HEK293T (cell line): ENCODE results near the gene JAZF1.

Source experiments
- CTCF ChIA-PET: fragments of 350-600 bp; formaldehyde crosslinking; extraction: SDS; loops from one replicate; lab custom pipeline; 2021; ENCODE audit warnings: antibody characterized with exemption, inconsistent platforms; lab: Yijun Ruan, JAX
- POLR2A ChIA-PET: fragments of 350-600 bp; formaldehyde crosslinking; extraction: SDS; loops from one replicate; lab custom pipeline; 2020; ENCODE audit warnings: antibody characterized with exemption, inconsistent platforms; lab: Yijun Ruan, JAX
- DNase-seq: peaks from one replicate; pipeline ENCODE4 v3.0.0; 2012; ENCODE audit warnings: mixed read lengths; ENCODE audit errors: extremely low spot score
- ARNT ChIP-seq: fragments of 450-650 bp; IDR thresholded peaks from 2 replicates; pipeline ENCODE4 v1.6.1; 2017; ENCODE audit warnings: mild to moderate bottlenecking
- BHLHE40 ChIP-seq: fragments of 450-650 bp; IDR thresholded peaks from 2 replicates; pipeline ENCODE4 v1.6.1; 2016; ENCODE audit warnings: mild to moderate bottlenecking, moderate library complexity, borderline replicate concordance
- CTBP1 ChIP-seq: fragments of 450-650 bp; IDR thresholded peaks from 2 replicates; pipeline ENCODE4 v1.6.1; 2016; ENCODE audit warnings: borderline replicate concordance
- ELF4 ChIP-seq: fragments of 450-650 bp; IDR thresholded peaks from 2 replicates; pipeline ENCODE4 v1.6.1; 2017; ENCODE audit warnings: antibody characterized with exemption
- FOXA1 ChIP-seq: fragments of 450-650 bp; IDR thresholded peaks from 2 replicates; pipeline ENCODE4 v1.6.1; 2016; ENCODE audit warnings: mild to moderate bottlenecking
- FOXK2 ChIP-seq: fragments of 450-650 bp; IDR thresholded peaks from 2 replicates; pipeline ENCODE4 v1.6.1; 2016; ENCODE audit warnings: mild to moderate bottlenecking
- FOXM1 ChIP-seq: fragments of 450-650 bp; IDR thresholded peaks from 2 replicates; pipeline ENCODE4 v1.6.1; 2017; ENCODE audit warnings: mild to moderate bottlenecking, borderline replicate concordance
- HDGF ChIP-seq: fragments of 450-650 bp; IDR thresholded peaks from 2 replicates; pipeline ENCODE4 v1.6.1; 2017; ENCODE audit warnings: antibody characterized with exemption, borderline replicate concordance
- L3MBTL2 ChIP-seq: fragments of 450-650 bp; conservative IDR thresholded peaks from 2 replicates; pipeline ENCODE4 v1.6.1; 2016; ENCODE audit warnings: mild to moderate bottlenecking
- LEF1 ChIP-seq: fragments of 450-650 bp; IDR thresholded peaks from 2 replicates; pipeline ENCODE4 v1.6.1; 2017; ENCODE audit warnings: mild to moderate bottlenecking, borderline replicate concordance
- NFRKB ChIP-seq: fragments of 450-650 bp; IDR thresholded peaks from 2 replicates; pipeline ENCODE4 v1.6.1; 2016; ENCODE audit warnings: mild to moderate bottlenecking, moderate library complexity
- SP1 ChIP-seq: fragments of 450-650 bp; IDR thresholded peaks from 2 replicates; pipeline ENCODE4 v1.6.1; 2017
- SUZ12 ChIP-seq: fragments of 450-650 bp; IDR thresholded peaks from 2 replicates; pipeline ENCODE4 v1.6.1; 2016; ENCODE audit warnings: mild to moderate bottlenecking
- TARDBP ChIP-seq: fragments of 450-650 bp; IDR thresholded peaks from 2 replicates; pipeline ENCODE4 v1.6.1; 2016
- ZNF384 ChIP-seq: fragments of 450-650 bp; IDR thresholded peaks from 2 replicates; pipeline ENCODE4 v1.6.1; 2016
- TF ChIP-seq, protein P1 (sequence below): fragments of 450-650 bp; IDR thresholded peaks from 2 replicates; pipeline ENCODE4 v1.6.1; 2016

Gene JAZF1

DNA sequence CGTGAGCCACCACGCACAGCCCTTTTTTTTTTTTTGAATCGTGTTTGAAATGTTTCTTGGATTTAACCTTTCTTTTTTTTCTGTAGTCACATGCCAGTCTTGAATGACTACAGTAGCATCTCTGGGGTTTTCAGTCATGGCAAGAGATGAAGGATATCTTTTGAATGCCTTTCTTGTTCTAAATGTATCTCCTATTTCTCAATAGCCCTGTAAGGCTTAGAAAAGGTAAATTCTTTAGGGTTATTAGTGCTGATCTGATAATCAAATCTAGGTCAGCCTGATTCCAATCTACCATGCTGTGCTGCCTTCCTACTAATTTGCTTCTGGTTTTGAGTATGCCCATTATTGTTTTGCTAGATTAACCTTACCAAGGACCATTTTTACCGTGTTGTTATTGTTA lies 370.4 kb downstream of the JAZF1 start:
- CTCF ChIA-PET = no interaction called here

DNA sequence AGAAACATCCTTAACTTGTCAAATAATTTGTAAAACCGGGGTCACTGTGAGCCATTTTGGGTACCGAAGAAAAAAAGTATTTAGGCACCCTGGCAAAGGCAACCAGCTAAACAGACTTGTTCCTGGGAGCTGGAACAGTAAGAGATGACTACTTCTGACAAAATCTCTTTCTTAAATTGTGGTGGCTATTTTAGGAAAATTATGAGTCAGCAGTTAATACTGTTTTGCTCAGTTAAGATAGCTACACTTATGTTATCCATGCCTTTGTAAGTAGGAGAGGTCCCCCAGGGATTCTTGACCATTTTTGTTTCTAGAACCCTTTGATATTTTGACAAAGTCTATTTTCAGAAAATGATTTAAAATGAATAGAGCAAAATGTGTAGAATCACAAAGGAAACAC lies 372.0 kb downstream of the JAZF1 start:
- TF ChIP-seq ARNT = no peak
- TF ChIP-seq FOXA1 = no peak
- no peak for TF ChIP-seq LEF1
- no peak for TF ChIP-seq ZNF384
- TF ChIP-seq SP1 = no peak
- no peak for TF ChIP-seq BHLHE40
- TF ChIP-seq FOXK2 = no peak
- no peak for TF ChIP-seq ELF4
- no peak for TF ChIP-seq HDGF
- TF ChIP-seq TARDBP = no peak
- TF ChIP-seq FOXM1 = no peak
- TF ChIP-seq NFRKB = no peak
- no peak for TF ChIP-seq L3MBTL2
- TF ChIP-seq, protein P1, sequence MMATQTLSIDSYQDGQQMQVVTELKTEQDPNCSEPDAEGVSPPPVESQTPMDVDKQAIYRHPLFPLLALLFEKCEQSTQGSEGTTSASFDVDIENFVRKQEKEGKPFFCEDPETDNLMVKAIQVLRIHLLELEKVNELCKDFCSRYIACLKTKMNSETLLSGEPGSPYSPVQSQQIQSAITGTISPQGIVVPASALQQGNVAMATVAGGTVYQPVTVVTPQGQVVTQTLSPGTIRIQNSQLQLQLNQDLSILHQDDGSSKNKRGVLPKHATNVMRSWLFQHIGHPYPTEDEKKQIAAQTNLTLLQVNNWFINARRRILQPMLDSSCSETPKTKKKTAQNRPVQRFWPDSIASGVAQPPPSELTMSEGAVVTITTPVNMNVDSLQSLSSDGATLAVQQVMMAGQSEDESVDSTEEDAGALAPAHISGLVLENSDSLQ = no peak
- TF ChIP-seq SUZ12 = no peak
- no peak for TF ChIP-seq CTBP1
- ChIA-PET CTCF (no interaction called here), POLR2A (no interaction called here)
- DNase-seq = no peak

More for the DNA sequence above, 370.4 kb downstream of the JAZF1 start:
- POLR2A ChIA-PET = no interaction called here
- DNase-seq = no peak
- TF ChIP-seq SUZ12 = no peak
- TF ChIP-seq L3MBTL2 = no peak
- TF ChIP-seq LEF1 = no peak
- TF ChIP-seq CTBP1 = no peak
- no peak for TF ChIP-seq ARNT
- TF ChIP-seq SP1 = no peak
- no peak for TF ChIP-seq NFRKB
- TF ChIP-seq FOXK2 = no peak
- TF ChIP-seq TARDBP = no peak
- no peak for TF ChIP-seq ELF4
- TF ChIP-seq FOXA1 = no peak
- TF ChIP-seq HDGF = no peak
- TF ChIP-seq ZNF384 = no peak
- TF ChIP-seq FOXM1 = no peak
- TF ChIP-seq, protein P1 = no peak
- no peak for TF ChIP-seq BHLHE40

- TF ChIP-seq HDGF (no peak), L3MBTL2 (no peak)
- DNase-seq = no peak
- ChIA-PET CTCF (no interaction called here), POLR2A (no interaction called here)
Measured at GRCh38 chr7:27804139-27804538, 376.5 kb downstream of the JAZF1 start.

DNA sequence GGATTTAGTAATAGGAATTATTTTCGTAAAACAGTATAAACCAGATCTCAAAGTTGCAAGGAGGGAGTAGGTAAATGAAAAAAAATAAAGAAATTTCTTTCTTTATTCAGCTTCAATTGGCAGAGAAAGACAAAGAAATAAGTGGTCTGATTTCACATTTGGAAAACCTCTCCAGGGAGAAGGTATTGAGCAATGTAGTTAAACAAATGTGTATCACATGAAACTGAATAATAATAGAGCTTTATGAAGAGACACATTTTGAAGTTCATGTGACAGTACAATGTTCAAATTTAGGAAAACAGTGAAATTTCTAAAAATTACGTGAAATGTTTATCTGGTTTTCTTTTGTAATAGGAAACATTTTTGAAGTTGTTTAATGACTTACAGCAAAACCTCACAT lies 377.6 kb downstream of the JAZF1 start:
- POLR2A ChIA-PET = no interaction called here
- CTCF ChIA-PET = no interaction called here
- no peak for DNase-seq
- TF ChIP-seq, protein P1 = no peak
- no peak for TF ChIP-seq ARNT
- TF ChIP-seq BHLHE40 = no peak
- no peak for TF ChIP-seq ELF4
- no peak for TF ChIP-seq SUZ12
- no peak for TF ChIP-seq FOXA1
- no peak for TF ChIP-seq FOXM1
- no peak for TF ChIP-seq FOXK2
- TF ChIP-seq ZNF384 = no peak
- no peak for TF ChIP-seq LEF1
- no peak for TF ChIP-seq L3MBTL2
- TF ChIP-seq HDGF = no peak

DNA sequence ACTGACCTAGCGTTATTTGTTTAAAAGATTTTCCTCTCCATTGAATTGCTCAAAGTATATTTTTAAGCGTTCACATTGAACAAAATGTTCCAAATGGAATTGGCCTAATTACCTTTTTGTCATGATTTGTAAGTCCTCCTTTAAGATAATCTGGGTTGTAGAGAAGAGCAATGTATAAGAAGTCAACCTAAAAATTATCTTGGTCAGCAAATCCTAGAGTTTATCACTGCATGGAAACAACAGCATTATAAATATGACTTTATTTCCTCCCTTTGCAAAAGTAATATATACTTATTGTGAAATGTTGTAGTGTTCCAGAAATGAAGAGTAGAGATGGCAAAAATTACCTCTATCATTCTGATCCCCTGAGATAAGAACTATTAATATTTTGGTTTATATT lies 381.4 kb downstream of the JAZF1 start:
- ChIA-PET POLR2A (no interaction called here), CTCF (no interaction called here)
- no peak for DNase-seq
- no peak for TF ChIP-seq ELF4
- no peak for TF ChIP-seq TARDBP
- TF ChIP-seq, protein P1 = no peak
- no peak for TF ChIP-seq SUZ12
- no peak for TF ChIP-seq BHLHE40
- TF ChIP-seq ZNF384 = no peak

GRCh38 chr7:27795977-27796376 lies 384.6 kb downstream of the JAZF1 start:
- TF ChIP-seq LEF1 (no peak), FOXA1 (no peak), ZNF384 (no peak), SP1 (no peak), SUZ12 (no peak), HDGF (no peak)
- DNase-seq = no peak
- CTCF ChIA-PET = no interaction called here
- POLR2A ChIA-PET = no interaction called here

GRCh38 chr7:27793780-27794179 lies 386.8 kb downstream of the JAZF1 start:
- CTCF ChIA-PET = no interaction called here
- no peak for DNase-seq
- TF ChIP-seq, protein P1 = no peak
- TF ChIP-seq L3MBTL2 = no peak
- no peak for TF ChIP-seq SUZ12
- TF ChIP-seq FOXK2 = no peak
- TF ChIP-seq CTBP1 = no peak
- TF ChIP-seq ELF4 = no peak
- TF ChIP-seq TARDBP = no peak
- no peak for TF ChIP-seq SP1
- no peak for TF ChIP-seq ZNF384
- TF ChIP-seq FOXM1 = no peak
- TF ChIP-seq LEF1 = no peak
- TF ChIP-seq HDGF = no peak
- TF ChIP-seq NFRKB = no peak
- POLR2A ChIA-PET = no interaction called here
